Neural progenitor cell (in vitro differentiated cells): ENCODE measurements around the gene OR2A42. TPM values are rescaled to one million over a fixed set of nuclear protein-coding genes. Genes with fewer than 3 reads are reported as not detected.
"Not testable (repeated sequence)": the region's sequence is repeated elsewhere in the genome, so short reads cannot be mapped to it uniquely, and the experiment has no call there.

ENCODE experiments used
- DNase-seq: peaks from one replicate; pipeline ENCODE4 v3.0.0-alpha.2; 2016; ENCODE audit warnings: low spot score
- H2AFZ ChIP-seq: fragments of 200-600 bp; sonication (generic); replicated peaks from 2 replicates; pipeline ENCODE4 v1.6.1; 2016; ENCODE audit warnings: antibody characterized with exemption
- H3F3A ChIP-seq: fragments of 200-600 bp; sonication (generic); 2 replicates; pipeline ENCODE4 v1.6.1; 2016; ENCODE audit warnings: antibody characterized with exemption, low read depth
- H3K27ac ChIP-seq: fragments of 200-600 bp; sonication (generic); 2 replicates; pipeline ENCODE4 v1.5.1; 2016; ENCODE audit warnings: mild to moderate bottlenecking
- H3K27me3 ChIP-seq: fragments of 200-600 bp; sonication (generic); 2 replicates; pipeline ENCODE4 v1.6.1; 2016; ENCODE audit warnings: mild to moderate bottlenecking, moderate library complexity
- H3K36me3 ChIP-seq: fragments of 200-600 bp; sonication (generic); 2 replicates; pipeline ENCODE4 v1.5.1; 2016
- H3K4me1 ChIP-seq: fragments of 200-600 bp; sonication (generic); 2 replicates; pipeline ENCODE4 v1.6.1; 2016; ENCODE audit warnings: mixed run types
- H3K4me2 ChIP-seq: fragments of 200-600 bp; sonication (generic); 2 replicates; pipeline ENCODE4 v1.6.1; 2016
- H3K4me3 ChIP-seq: fragments of 200-600 bp; sonication (generic); 2 replicates; pipeline ENCODE4 v1.5.1; 2016
- H3K79me2 ChIP-seq: fragments of 200-600 bp; sonication (generic); 2 replicates; pipeline ENCODE4 v1.6.1; 2016; ENCODE audit warnings: low read depth
- H3K9ac ChIP-seq: fragments of 200-600 bp; sonication (generic); 2 replicates; pipeline ENCODE4 v1.6.1; 2016
- H3K9me3 ChIP-seq: fragments of 200-600 bp; sonication (generic); 2 replicates; pipeline ENCODE4 v1.5.1; 2016; ENCODE audit warnings: low read depth
- H4K20me1 ChIP-seq: fragments of 200-600 bp; sonication (generic); 2 replicates; pipeline ENCODE4 v1.6.1; 2016; ENCODE audit warnings: low read depth
- H3K27ac Mint-ChIP-seq: 3 replicates; pipeline ENCODE4 v1.8.0; 2021; ENCODE audit warnings: mixed read lengths
- H3K27me3 Mint-ChIP-seq: 2 replicates; pipeline ENCODE4 v1.8.0; 2022; ENCODE audit warnings: low read depth, mild to moderate bottlenecking, inconsistent platforms, moderate library complexity, mixed read lengths; ENCODE audit not compliant: insufficient read depth
- H3K36me3 Mint-ChIP-seq: 3 replicates; pipeline ENCODE4 v1.8.0; 2021; ENCODE audit warnings: mixed read lengths
- H3K4me1 Mint-ChIP-seq: 3 replicates; pipeline ENCODE4 v1.8.0; 2021; ENCODE audit warnings: mixed read lengths
- H3K4me3 Mint-ChIP-seq: 3 replicates; pipeline ENCODE4 v1.8.0; 2021; ENCODE audit warnings: mild to moderate bottlenecking, moderate library complexity, mixed read lengths
- H3K9me3 Mint-ChIP-seq: 3 replicates; pipeline ENCODE4 v1.8.0; 2020; ENCODE audit warnings: mixed read lengths
- total RNA-seq: library from RNA; depleted of rRNA; stranded (reverse); fragments of >200 nt; gene quantifications from 2 replicates; pipeline ENCODE4 v1.2.3, GENCODE V29; 2015; ENCODE audit warnings: low replicate concordance

OR2A42 gene, protein sequence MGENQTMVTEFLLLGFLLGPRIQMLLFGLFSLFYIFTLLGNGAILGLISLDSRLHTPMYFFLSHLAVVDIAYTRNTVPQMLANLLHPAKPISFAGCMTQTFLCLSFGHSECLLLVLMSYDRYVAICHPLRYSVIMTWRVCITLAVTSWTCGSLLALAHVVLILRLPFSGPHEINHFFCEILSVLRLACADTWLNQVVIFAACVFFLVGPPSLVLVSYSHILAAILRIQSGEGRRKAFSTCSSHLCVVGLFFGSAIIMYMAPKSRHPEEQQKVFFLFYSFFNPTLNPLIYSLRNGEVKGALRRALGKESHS
- 0.15 TPM in 1 of 2 replicates, not detected in the other for total RNA-seq

- H4K20me1 ChIP-seq, H3K4me1 Mint-ChIP-seq, H3K27ac Mint-ChIP-seq: not testable (repeated sequence)
These were observed at the start of gene OR2A42 for GRCh38 chr7:144239365-144239764. OR2A42 (minus strand) TSS chr7:144239605; CDS start chr7:144232843, 6,762 bp downstream.

DNA sequence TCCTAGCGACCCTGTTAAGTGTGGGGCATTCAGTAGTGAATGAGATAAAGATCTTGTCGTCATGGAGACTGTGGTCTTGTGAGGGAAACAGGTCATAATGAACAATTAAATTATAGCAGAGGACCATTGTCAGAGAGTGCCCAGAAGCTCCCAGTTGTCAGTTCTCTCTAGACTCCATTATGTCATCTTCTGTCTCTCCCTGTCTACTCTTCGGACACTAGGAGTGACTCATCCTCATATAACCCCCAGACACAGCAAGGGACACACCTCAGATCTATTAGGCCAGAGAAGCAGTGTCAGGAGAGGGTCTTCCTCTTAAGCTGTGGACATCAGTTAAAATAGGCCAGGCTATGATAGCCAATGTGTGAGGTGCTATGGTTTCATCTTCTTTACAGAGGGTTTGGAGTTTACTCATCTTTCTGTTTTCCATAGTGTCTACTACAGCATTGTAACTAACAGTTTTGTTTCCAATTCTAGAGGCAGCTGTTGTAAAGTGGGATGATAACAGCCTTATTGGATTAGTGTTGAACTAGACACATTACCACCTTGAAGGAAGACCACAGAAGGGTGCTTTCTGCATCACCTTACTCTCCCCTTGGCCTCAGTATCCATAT lies 47.9 kb upstream of the OR2A42 start:
- H3K4me3 Mint-ChIP-seq, DNase-seq, H2AFZ ChIP-seq, H3K4me1 Mint-ChIP-seq, H3K79me2 ChIP-seq, H3K27me3 Mint-ChIP-seq, H3K9me3 Mint-ChIP-seq, H3K4me1 ChIP-seq, H3K27me3 ChIP-seq, H3K9ac ChIP-seq, H3K27ac Mint-ChIP-seq, H3F3A ChIP-seq, H3K9me3 ChIP-seq, H3K4me2 ChIP-seq, H3K36me3 ChIP-seq, H3K4me3 ChIP-seq, H3K36me3 Mint-ChIP-seq, H3K27ac ChIP-seq, H4K20me1 ChIP-seq: not testable (repeated sequence)

More at GRCh38 chr7:144239365-144239764, at the start of gene OR2A42:
- not testable (repeated sequence) for H3K4me3 ChIP-seq, H3K4me1 ChIP-seq, H3K27me3 Mint-ChIP-seq, H3K4me3 Mint-ChIP-seq, H3K36me3 ChIP-seq, H3K79me2 ChIP-seq, H3K36me3 Mint-ChIP-seq, H3K27me3 ChIP-seq, H3K9me3 Mint-ChIP-seq, H3K9ac ChIP-seq, H3F3A ChIP-seq, H2AFZ ChIP-seq, DNase-seq, H3K9me3 ChIP-seq
- Histone ChIP-seq H3K27ac (peak within 1 kb of the TSS; percentile 9), H3K4me2 (peak within 1 kb of the TSS; percentile 23)

- H3K4me3 Mint-ChIP-seq, H3K4me3 ChIP-seq, H3K36me3 ChIP-seq, H3K79me2 ChIP-seq, H3K27ac ChIP-seq, H3F3A ChIP-seq, H3K27ac Mint-ChIP-seq, H3K27me3 ChIP-seq, H3K9me3 ChIP-seq, H4K20me1 ChIP-seq, H3K9me3 Mint-ChIP-seq, H3K4me1 ChIP-seq, H3K4me2 ChIP-seq, DNase-seq, H3K27me3 Mint-ChIP-seq, H3K4me1 Mint-ChIP-seq, H2AFZ ChIP-seq, H3K9ac ChIP-seq, H3K36me3 Mint-ChIP-seq: not testable (repeated sequence)
These were observed 44.3 kb upstream of the OR2A42 start for GRCh38 chr7:144283716-144284115.

DNA sequence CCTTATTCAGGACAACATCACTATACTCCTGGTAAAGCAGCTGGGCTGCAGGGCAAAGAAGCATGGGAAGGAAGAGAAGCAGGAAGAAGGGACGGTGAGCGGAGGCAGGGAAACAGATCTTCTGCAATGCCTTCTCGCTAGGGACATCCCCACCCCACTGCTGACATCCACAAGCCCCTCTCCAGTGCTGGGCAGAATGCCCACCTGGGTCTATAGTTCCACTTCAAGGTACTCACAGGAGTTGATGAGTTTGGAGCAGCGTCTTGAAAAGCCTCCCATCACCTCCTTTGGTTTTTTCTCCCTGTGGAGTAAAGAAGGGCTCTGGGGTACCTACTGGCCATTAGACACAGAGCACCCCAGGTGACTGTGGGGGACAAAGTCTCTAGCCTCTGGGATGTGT lies 43.1 kb upstream of the OR2A42 start:
- not testable (repeated sequence) for H3K79me2 ChIP-seq, H3K4me3 ChIP-seq, H2AFZ ChIP-seq, DNase-seq, H3K4me1 ChIP-seq, H3K4me3 Mint-ChIP-seq, H4K20me1 ChIP-seq, H3K9me3 ChIP-seq, H3K27me3 ChIP-seq, H3K36me3 ChIP-seq, H3K36me3 Mint-ChIP-seq, H3K9ac ChIP-seq, H3K27ac ChIP-seq, H3K27ac Mint-ChIP-seq, H3K9me3 Mint-ChIP-seq, H3K27me3 Mint-ChIP-seq, H3K4me1 Mint-ChIP-seq, H3K4me2 ChIP-seq, H3F3A ChIP-seq

DNA sequence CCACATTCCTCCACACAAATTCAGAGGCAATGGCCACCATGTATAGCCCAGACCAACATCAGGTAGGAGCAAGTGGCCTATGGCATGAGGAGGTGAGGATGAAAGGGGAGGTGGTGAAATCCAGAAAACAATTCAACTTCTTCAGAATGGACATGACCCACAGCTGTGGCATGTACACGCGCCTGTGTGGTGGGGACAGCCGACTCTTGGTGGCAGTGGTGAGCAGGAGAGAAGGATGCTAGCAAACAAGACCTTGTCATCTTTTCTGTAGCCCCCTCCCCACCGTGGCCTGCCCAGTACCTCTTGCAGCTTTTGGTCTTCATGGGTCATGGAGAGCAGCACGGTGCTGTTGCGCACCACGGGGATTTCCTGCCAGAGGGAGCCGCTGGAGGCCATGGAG lies 42.6 kb upstream of the OR2A42 start:
- not testable (repeated sequence) for H3K4me1 ChIP-seq, H3K27me3 Mint-ChIP-seq, H4K20me1 ChIP-seq, H3K9ac ChIP-seq, H3F3A ChIP-seq, H3K27me3 ChIP-seq, H3K9me3 ChIP-seq, H3K4me1 Mint-ChIP-seq, H3K27ac Mint-ChIP-seq, H3K79me2 ChIP-seq, H3K36me3 ChIP-seq, H3K27ac ChIP-seq, H2AFZ ChIP-seq, H3K4me3 Mint-ChIP-seq, DNase-seq, H3K4me3 ChIP-seq, H3K9me3 Mint-ChIP-seq, H3K4me2 ChIP-seq, H3K36me3 Mint-ChIP-seq

DNA sequence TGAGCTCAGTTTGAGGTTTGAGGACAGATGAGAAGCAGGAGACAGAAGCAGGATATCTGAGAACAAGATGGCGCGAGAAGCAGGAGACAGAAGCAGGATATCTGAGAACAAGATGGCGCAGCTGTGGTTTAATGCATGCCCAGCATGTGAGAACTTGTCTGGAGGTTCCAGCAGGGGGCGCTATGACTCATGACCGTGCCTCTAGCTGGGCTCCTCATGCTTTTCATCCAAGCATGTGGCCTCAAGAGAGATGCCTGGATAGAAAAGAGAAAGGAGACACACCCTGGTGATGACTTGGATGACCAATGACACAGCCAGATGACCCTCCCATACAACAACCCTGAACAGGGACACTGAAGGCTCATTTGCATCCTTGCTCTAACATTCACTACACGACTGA lies 40.6 kb upstream of the OR2A42 start:
- H3K27ac Mint-ChIP-seq, H3K36me3 ChIP-seq, H3K27me3 ChIP-seq, H3K4me1 ChIP-seq, H3K4me3 Mint-ChIP-seq, H3K4me2 ChIP-seq, H3K27ac ChIP-seq, H3F3A ChIP-seq, H3K27me3 Mint-ChIP-seq, H3K9ac ChIP-seq, H3K79me2 ChIP-seq, DNase-seq, H3K4me1 Mint-ChIP-seq, H3K9me3 Mint-ChIP-seq, H3K9me3 ChIP-seq, H4K20me1 ChIP-seq, H3K4me3 ChIP-seq, H3K36me3 Mint-ChIP-seq, H2AFZ ChIP-seq: not testable (repeated sequence)

GRCh38 chr7:144275281-144275680 lies 35.9 kb upstream of the OR2A42 start:
- H3K79me2 ChIP-seq, H3K4me2 ChIP-seq, H3K4me1 Mint-ChIP-seq, H3K9me3 Mint-ChIP-seq, H3F3A ChIP-seq, H4K20me1 ChIP-seq, H3K9ac ChIP-seq, DNase-seq, H3K9me3 ChIP-seq, H3K27me3 ChIP-seq, H3K36me3 Mint-ChIP-seq, H3K36me3 ChIP-seq, H2AFZ ChIP-seq, H3K4me3 ChIP-seq, H3K4me1 ChIP-seq, H3K27ac ChIP-seq, H3K27ac Mint-ChIP-seq, H3K27me3 Mint-ChIP-seq, H3K4me3 Mint-ChIP-seq: not testable (repeated sequence)

DNA sequence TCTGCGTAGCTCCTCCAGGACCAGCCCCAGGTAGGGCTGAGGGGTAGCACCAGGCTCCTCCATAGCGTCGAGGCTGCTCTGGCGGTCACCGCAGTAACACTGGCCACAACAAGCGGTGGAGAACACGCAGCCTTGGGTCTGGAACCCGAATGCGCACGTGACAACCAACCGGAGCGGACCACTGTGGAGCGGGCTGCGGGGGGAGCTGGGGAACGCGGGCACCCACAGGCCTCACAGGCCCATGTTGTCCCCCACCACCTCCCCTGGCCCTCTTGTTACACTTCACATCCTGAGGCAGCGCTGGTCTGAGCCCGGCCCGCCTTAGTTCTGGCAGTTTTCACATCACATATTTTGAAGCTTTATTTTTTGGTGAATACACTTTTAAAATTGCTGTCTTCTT lies 29.8 kb upstream of the OR2A42 start, which contains the start of gene CTAGE8:
Gene CTAGE8, minus strand, starts transcription at position 101 of the 400 bp plus-strand sequence. Its CDS starts 38 bp downstream, at position 63.
- H3K4me2 ChIP-seq, H3K9me3 Mint-ChIP-seq, H3K27ac ChIP-seq, H3K36me3 ChIP-seq, H3F3A ChIP-seq, H3K4me3 ChIP-seq, DNase-seq, H4K20me1 ChIP-seq, H3K27me3 ChIP-seq, H3K4me1 Mint-ChIP-seq, H3K4me1 ChIP-seq, H3K9ac ChIP-seq, H3K4me3 Mint-ChIP-seq, H2AFZ ChIP-seq, H3K79me2 ChIP-seq, H3K36me3 Mint-ChIP-seq, H3K9me3 ChIP-seq, H3K27me3 Mint-ChIP-seq, H3K27ac Mint-ChIP-seq: not testable (repeated sequence)
